ENCODE results near the gene FGF11. TPM values are rescaled to one million over a fixed set of nuclear protein-coding genes. Genes with fewer than 3 reads are reported as not detected.

The FGF11 gene
- total RNA-seq, 2 donors from 2014 or later = 4.0 to 8.8 TPM

GRCh38 chr17:7413346-7413985 is 25.8 kb upstream of the FGF11 start:
- no peak overlapping the region for H3K4me3 Mint-ChIP-seq
- Histone ChIP-seq H3K27me3 (ENCODE audit: control insufficient read depth, insufficient read depth, low read length, poor library complexity, severe bottlenecking) (no peaks in the 10 kb centered on the region), H3K27ac (ENCODE audit: low read depth, low read length) (no peak overlapping the region), H3K36me3 (ENCODE audit: control insufficient read depth, insufficient read depth, low read length) (peaks cover 43% of the 10 kb centered on the region), H3K9me3 (ENCODE audit: control insufficient read depth, low read length) (no peaks in the 10 kb centered on the region), H3K4me3 (ENCODE audit: low read length) (no peak overlapping the region), H3K9ac (ENCODE audit: extremely low read depth, low read length, poor library complexity, severe bottlenecking) (no peak overlapping the region), H3K4me1 (ENCODE audit: control insufficient read depth, insufficient read depth, low read length) (no peaks in the 10 kb centered on the region)
- H3K36me3 Mint-ChIP-seq (ENCODE audit: low read depth) = peaks cover 46% of the 10 kb centered on the region
- 88 to 90% methylated on average over 2 to 6 of the region's 6 CpGs for WGBS, 2 experiments (ENCODE audit: insufficient coverage in 1 of 2, insufficient read length in 1 of 2)
- no peaks in the 10 kb centered on the region for H3K4me1 Mint-ChIP-seq
- no peaks in the 10 kb centered on the region for H3K9me3 Mint-ChIP-seq
- no peak for DNase-seq
- TF ChIP-seq CTCF (conservative IDR thresholded peaks at IDR 0.05) = no peak
- peaks cover 8% of the 10 kb centered on the region for H3K27me3 Mint-ChIP-seq (ENCODE audit: insufficient read depth)
- no peak overlapping the region for H3K27ac Mint-ChIP-seq

- no peak overlapping the region for H3K4me3 Mint-ChIP-seq
Measured at GRCh38 chr17:7414837-7415236, 24.5 kb upstream of the FGF11 start.

GRCh38 chr17:7415784-7416183 is 23.5 kb upstream of the FGF11 start:
- H3K36me3 ChIP-seq (ENCODE audit: control insufficient read depth, insufficient read depth, low read length) = peaks cover 21% of the 10 kb centered on the region
- H3K9ac ChIP-seq (ENCODE audit: extremely low read depth, low read length, poor library complexity, severe bottlenecking) = no peak overlapping the region
- Mint-ChIP-seq H3K4me3 (no peak overlapping the region), H3K4me1 (no peaks in the 10 kb centered on the region), H3K36me3 (ENCODE audit: low read depth) (peaks cover 25% of the 10 kb centered on the region), H3K27me3 (ENCODE audit: insufficient read depth) (no peaks in the 10 kb centered on the region), H3K9me3 (no peaks in the 10 kb centered on the region), H3K27ac (no peak overlapping the region)
- no peak overlapping the region for H3K4me3 ChIP-seq (ENCODE audit: low read length)
- DNase-seq = no peak
- TF ChIP-seq CTCF (conservative IDR thresholded peaks at IDR 0.05) = no peak
- H3K27me3 ChIP-seq (ENCODE audit: control insufficient read depth, insufficient read depth, low read length, poor library complexity, severe bottlenecking) = no peaks in the 10 kb centered on the region
- no peaks in the 10 kb centered on the region for H3K4me1 ChIP-seq (ENCODE audit: control insufficient read depth, insufficient read depth, low read length)
- H3K27ac ChIP-seq (ENCODE audit: low read depth, low read length) = no peak overlapping the region
- 95% methylated on average over 11 to 23 of the region's 23 CpGs for WGBS, 2 experiments (ENCODE audit: insufficient coverage in 1 of 2, insufficient read length in 1 of 2)
- H3K9me3 ChIP-seq (ENCODE audit: control insufficient read depth, low read length) = no peaks in the 10 kb centered on the region

More at GRCh38 chr17:7414837-7415236, 24.5 kb upstream of the FGF11 start:
- no peak for TF ChIP-seq CTCF (conservative IDR thresholded peaks at IDR 0.05)
- Mint-ChIP-seq H3K9me3 (no peaks in the 10 kb centered on the region), H3K36me3 (ENCODE audit: low read depth) (peaks cover 35% of the 10 kb centered on the region), H3K27me3 (ENCODE audit: insufficient read depth) (no peaks in the 10 kb centered on the region), H3K4me1 (no peaks in the 10 kb centered on the region), H3K27ac (no peak overlapping the region)
- H3K9ac ChIP-seq (ENCODE audit: extremely low read depth, low read length, poor library complexity, severe bottlenecking) = no peak overlapping the region
- no peaks in the 10 kb centered on the region for H3K9me3 ChIP-seq (ENCODE audit: control insufficient read depth, low read length)
- H3K4me3 ChIP-seq (ENCODE audit: low read length) = no peak overlapping the region
- H3K27me3 ChIP-seq (ENCODE audit: control insufficient read depth, insufficient read depth, low read length, poor library complexity, severe bottlenecking) = no peaks in the 10 kb centered on the region
- no peak for DNase-seq
- no peaks in the 10 kb centered on the region for H3K4me1 ChIP-seq (ENCODE audit: control insufficient read depth, insufficient read depth, low read length)
- peaks cover 31% of the 10 kb centered on the region for H3K36me3 ChIP-seq (ENCODE audit: control insufficient read depth, insufficient read depth, low read length)
- H3K27ac ChIP-seq (ENCODE audit: low read depth, low read length) = no peak overlapping the region
- 87 to 88% methylated on average over 10 to 14 of the region's 14 CpGs for WGBS, 2 experiments (ENCODE audit: insufficient coverage in 1 of 2, insufficient read length in 1 of 2)

All from endodermal cell (in vitro differentiated cells).